ENCODE data around the gene TOP2A. TPM values are rescaled to one million over a fixed set of nuclear protein-coding genes. Genes with fewer than 3 reads are reported as not detected.

Gene TOP2A
- total and polyA plus RNA-seq, 9 of the 15 experiments (the other 6 are each of a cell fraction or from before 2014, with no cell fraction given): 133 to 347 (median 259) TPM

- TF ChIP-seq ZNF318 (IDR thresholded peaks at IDR 0.05; ENCODE audit: borderline replicate concordance in 1 of 2, low read depth in 1 of 2) (no peak), ZNF551 (CRISPR knock-in tag; IDR thresholded peaks at IDR 0.05) (no peak), CHD4 (IDR thresholded peaks at IDR 0.05; ENCODE audit: insufficient read depth, insufficient replicate concordance, low read depth, low read length, poor library complexity, severe bottlenecking) (no peak), ZNF561 (CRISPR knock-in tag; conservative IDR thresholded peaks at IDR 0.05) (no peak), PTRF (tag; IDR thresholded peaks at IDR 0.05) (no peak)
Observed at GRCh38 chr17:40431231-40431602, 13.5 kb upstream of the TOP2A start (continued).
